ENCODE data around the gene TMEM222. TPM values are rescaled to one million over a fixed set of nuclear protein-coding genes. Genes with fewer than 3 reads are reported as not detected.

Gene TMEM222
- total RNA-seq, 1 donor from 2014 or later = 46.7 TPM

DNA sequence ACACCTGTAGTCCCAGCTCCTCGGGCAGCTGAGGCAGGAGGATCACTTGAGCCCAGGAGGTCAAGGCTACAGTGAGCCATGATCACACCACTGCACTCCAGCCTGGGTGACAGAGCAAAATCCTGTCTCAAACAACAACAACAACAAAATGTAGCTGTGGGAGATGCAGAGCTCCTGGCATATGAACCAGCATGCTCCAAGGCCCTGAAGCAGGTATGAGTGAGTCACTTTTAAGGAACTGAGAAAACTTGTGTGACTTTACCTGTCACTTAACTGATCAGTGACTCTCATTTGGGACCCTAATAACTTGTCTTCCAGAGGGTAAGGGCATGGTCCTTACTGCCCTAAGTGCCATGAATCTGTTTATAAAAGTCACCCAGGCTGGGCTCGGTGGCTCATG, 19.4 kb upstream of the TMEM222 start:
- H3K9me3 Mint-ChIP-seq = no peaks in the 10 kb centered on the region
- H3K36me3 Mint-ChIP-seq (ENCODE audit: low read depth) = no peaks in the 10 kb centered on the region
- no peak for DNase-seq (ENCODE audit: low read depth, low spot score)
- no peaks in the 10 kb centered on the region for H3K27me3 Mint-ChIP-seq (ENCODE audit: low read depth)
- no peak overlapping the region for H3K4me3 Mint-ChIP-seq
- H3K4me1 Mint-ChIP-seq = peaks cover 25% of the 10 kb centered on the region
- H3K27ac Mint-ChIP-seq (ENCODE audit: unreplicated experiment) = no peak overlapping the region
- TF ChIP-seq, protein P1, sequence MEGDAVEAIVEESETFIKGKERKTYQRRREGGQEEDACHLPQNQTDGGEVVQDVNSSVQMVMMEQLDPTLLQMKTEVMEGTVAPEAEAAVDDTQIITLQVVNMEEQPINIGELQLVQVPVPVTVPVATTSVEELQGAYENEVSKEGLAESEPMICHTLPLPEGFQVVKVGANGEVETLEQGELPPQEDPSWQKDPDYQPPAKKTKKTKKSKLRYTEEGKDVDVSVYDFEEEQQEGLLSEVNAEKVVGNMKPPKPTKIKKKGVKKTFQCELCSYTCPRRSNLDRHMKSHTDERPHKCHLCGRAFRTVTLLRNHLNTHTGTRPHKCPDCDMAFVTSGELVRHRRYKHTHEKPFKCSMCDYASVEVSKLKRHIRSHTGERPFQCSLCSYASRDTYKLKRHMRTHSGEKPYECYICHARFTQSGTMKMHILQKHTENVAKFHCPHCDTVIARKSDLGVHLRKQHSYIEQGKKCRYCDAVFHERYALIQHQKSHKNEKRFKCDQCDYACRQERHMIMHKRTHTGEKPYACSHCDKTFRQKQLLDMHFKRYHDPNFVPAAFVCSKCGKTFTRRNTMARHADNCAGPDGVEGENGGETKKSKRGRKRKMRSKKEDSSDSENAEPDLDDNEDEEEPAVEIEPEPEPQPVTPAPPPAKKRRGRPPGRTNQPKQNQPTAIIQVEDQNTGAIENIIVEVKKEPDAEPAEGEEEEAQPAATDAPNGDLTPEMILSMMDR (conservative IDR thresholded peaks at IDR 0.05) = no peak

DNA sequence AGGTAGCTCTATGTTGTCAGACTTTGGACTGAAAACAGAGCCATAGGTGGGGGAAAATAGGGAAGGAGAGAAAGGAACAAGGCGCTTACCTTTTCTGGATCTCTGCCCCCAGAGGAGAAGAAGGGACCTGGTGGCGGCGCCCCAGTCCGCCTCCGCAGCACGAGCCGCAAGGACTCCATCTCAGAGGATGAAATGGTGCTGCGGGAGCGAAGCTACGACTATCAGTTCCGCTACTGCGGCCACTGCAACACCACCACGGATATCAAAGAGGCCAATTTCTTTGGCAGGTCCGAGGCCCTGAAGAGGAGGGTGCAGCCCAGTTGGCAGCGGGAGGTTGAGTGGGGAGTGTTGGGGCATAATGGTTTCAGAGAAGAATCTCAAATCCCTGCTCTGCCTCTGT, 18.5 kb upstream of the TMEM222 start:
- Mint-ChIP-seq H3K4me1 (peaks cover 31% of the 10 kb centered on the region), H3K27me3 (ENCODE audit: low read depth) (no peaks in the 10 kb centered on the region), H3K9me3 (no peaks in the 10 kb centered on the region), H3K27ac (ENCODE audit: unreplicated experiment) (no peak overlapping the region), H3K36me3 (ENCODE audit: low read depth) (no peaks in the 10 kb centered on the region), H3K4me3 (no peak overlapping the region)
- TF ChIP-seq, protein P1 (conservative IDR thresholded peaks at IDR 0.05) = no peak
- no peak for DNase-seq (ENCODE audit: low read depth, low spot score)

DNA sequence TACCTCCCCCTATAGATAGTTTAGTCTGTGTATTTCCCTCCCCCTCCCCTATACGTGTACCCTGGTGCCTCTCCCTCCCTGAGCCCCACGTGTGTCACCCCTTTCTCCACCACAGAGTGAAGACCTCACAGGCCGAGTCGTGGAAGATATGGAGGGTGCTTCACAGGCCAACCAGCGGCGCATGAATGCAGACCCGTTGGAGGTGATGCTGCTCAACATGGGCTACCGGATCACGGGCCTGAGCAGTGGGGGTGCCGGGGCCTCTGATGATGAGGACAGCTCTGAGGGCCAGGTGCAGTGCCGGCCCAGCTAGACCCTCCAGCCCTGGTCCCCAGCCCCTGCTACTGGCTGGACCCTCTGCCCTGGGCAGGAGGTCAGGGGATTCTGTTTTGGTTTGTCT, 15.9 kb upstream of the TMEM222 start:
- DNase-seq (ENCODE audit: low read depth, low spot score) = no peak
- Mint-ChIP-seq H3K9me3 (no peaks in the 10 kb centered on the region), H3K36me3 (ENCODE audit: low read depth) (no peaks in the 10 kb centered on the region), H3K4me1 (peaks cover 14% of the 10 kb centered on the region), H3K4me3 (no peak overlapping the region), H3K27ac (ENCODE audit: unreplicated experiment) (peak overlapping the region; percentile 83), H3K27me3 (ENCODE audit: low read depth) (no peaks in the 10 kb centered on the region)
- TF ChIP-seq, protein P1 (conservative IDR thresholded peaks at IDR 0.05) = no peak

DNA sequence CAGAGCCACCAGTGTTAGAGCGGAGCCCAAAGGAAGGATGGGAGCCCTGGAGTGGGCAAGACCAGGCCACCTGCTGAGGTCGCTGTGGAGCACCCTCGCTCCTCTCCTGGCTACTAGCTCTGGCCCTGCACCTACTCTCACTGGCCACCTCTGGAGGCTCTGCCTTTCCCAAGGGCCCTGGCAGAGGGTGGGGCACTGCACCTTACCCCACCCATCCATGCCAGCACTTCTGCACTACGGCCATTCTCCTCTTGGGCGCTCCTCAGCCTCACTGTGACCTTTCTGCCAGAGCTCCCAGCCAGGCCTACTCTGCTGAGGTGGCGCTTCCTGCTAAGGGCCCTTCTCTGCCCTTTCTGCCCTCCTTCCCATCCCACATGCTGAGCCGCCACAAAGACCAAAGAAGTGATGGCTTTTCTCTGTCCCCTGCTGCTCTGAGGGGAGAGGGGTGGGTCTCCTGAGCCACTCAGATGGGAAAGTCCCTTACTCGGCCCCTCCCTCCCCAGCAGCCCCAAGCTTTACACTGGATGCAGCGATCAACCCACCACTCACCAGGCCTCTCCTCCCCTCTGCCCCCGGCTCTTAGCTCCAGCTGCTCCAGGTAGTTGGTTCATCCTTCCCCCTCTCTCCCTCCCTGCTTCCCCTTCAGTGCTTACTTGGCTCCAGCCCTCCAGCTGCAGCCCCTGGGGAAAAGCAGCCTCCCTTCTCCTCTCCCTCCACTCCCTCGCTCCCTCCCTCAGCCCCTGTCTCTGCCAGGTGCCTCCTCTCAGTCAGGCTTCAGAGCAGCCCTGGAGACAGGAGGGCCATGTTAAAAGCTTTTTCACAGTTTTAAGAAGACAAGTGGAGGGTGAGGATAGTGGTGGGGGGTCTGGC, 14.8 kb upstream of the TMEM222 start:
- Mint-ChIP-seq H3K9me3 (no peaks in the 10 kb centered on the region), H3K36me3 (ENCODE audit: low read depth) (no peaks in the 10 kb centered on the region), H3K4me3 (no peak overlapping the region), H3K27me3 (ENCODE audit: low read depth) (no peaks in the 10 kb centered on the region), H3K4me1 (peaks cover 12% of the 10 kb centered on the region), H3K27ac (ENCODE audit: unreplicated experiment) (peak overlapping the region; percentile 60)
- DNase-seq (ENCODE audit: low read depth, low spot score) = no peak
- TF ChIP-seq, protein P1 (conservative IDR thresholded peaks at IDR 0.05) = peak; percentile 32

DNA sequence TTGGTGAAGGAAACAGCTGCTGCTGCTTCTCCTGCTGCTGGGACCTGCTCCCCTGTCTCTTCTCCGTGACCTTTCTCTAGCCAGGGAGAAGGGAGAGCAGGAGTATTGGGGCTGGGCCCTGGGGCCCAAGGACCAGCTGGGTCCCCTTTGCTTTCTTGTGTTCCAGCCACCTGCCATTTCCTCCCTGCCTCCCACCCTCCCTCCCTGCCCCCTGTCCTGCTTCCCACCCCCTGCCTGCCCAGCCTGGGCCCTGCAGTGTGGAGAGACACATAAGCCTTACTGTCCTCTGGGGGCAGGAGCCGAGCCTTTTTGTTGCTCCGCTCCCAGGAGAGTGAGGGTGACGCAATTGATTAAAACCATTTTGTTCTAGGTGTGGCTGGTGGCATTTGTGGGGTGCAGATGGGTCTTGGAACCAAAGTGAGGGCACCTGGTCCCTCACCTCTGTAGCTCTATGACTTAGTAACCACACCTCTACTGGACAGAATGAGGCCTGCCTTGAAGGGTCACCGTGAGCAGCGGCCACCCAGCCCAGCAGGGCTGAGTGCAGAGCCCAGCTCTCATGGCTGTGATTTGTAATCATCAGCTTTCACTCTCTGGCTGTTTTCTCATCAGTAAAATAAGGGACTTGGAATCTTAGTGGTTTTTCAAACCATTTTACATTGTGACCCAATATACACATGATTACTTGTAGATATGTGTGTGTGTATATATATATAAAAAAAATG, 13.9 kb upstream of the TMEM222 start:
- Mint-ChIP-seq H3K4me1 (peaks cover 12% of the 10 kb centered on the region), H3K9me3 (no peaks in the 10 kb centered on the region), H3K27me3 (ENCODE audit: low read depth) (no peaks in the 10 kb centered on the region), H3K27ac (ENCODE audit: unreplicated experiment) (peak overlapping the region; percentile 83), H3K36me3 (ENCODE audit: low read depth) (no peaks in the 10 kb centered on the region), H3K4me3 (no peak overlapping the region)
- TF ChIP-seq, protein P1 (conservative IDR thresholded peaks at IDR 0.05) = no peak
- no peak for DNase-seq (ENCODE audit: low read depth, low spot score)
